Left lung (tissue), 14 donors: ENCODE data around the gene METTL25. TPM values are rescaled to one million over a fixed set of nuclear protein-coding genes. Genes with fewer than 3 reads are reported as not detected.

Experiments
- ATAC-seq: fragments of 200-7000 bp; cut with Tn5 transposase; one replicate; pipeline ENCODE4 v1.9.1; 2020; ENCODE audit warnings: moderate library complexity
- DNase-seq, 4 donors: peaks; one replicate each; pipeline ENCODE4 v3.0.0-alpha.2; 2013 to 2020
- H3K27ac ChIP-seq, 2 donors: fragments of 200-600 bp; sonication (generic) in 1 of 2; one replicate each; pipeline versions ENCODE4 v1.5.0 to v1.8.0; 2020 to 2021
- H3K27me3 ChIP-seq, 2 donors: fragments of 200-600 bp; sonication (generic) in 1 of 2; one replicate each; pipeline versions ENCODE4 v1.5.0 to v1.8.0; 2020 to 2021
- H3K36me3 ChIP-seq, 2 donors: fragments of 200-600 bp; sonication (generic) in 1 of 2; one replicate each; pipeline versions ENCODE4 v1.5.0 to v1.8.0; 2020 to 2021
- H3K4me1 ChIP-seq, 2 donors: fragments of 200-600 bp; one replicate each; pipeline ENCODE4 v1.8.0; 2021
- H3K4me3 ChIP-seq, 2 donors: fragments of 200-600 bp; sonication (generic) in 1 of 2; one replicate each; pipeline versions ENCODE4 v1.5.0 to v1.8.0; 2020 to 2021; ENCODE audit warnings: mild to moderate bottlenecking in 1 of 2
- H3K9me3 ChIP-seq, 2 donors: fragments of 200-600 bp; sonication (generic) in 1 of 2; one replicate each; pipeline versions ENCODE4 v1.5.0 to v1.8.0; 2020 to 2021
- CTCF ChIP-seq, 2 donors: fragments of 200-600 bp; sonication (generic) in 1 of 2; IDR thresholded peaks; one replicate each; pipeline versions ENCODE4 v1.5.0 to v1.8.0; 2021; ENCODE audit warnings: antibody characterized with exemption in 2 of 2
- intact Hi-C, 2 donors: fragments of 100-400 bp; cut with DNase I; formaldehyde crosslinking; loops; one replicate each; pipeline versions ENCODE4 v1.11.2 to v1.14.2; 2022
- long read RNA-seq, 12 donors: library from polyadenylated mRNA in 2 of 12; unstranded in 2 of 12; transcript quantifications; one replicate each; pipeline ENCODE4 v2.0.0 and lab custom pipeline, GENCODE V29; 2019 to 2026
- polyA plus RNA-seq, 6 donors: library from polyadenylated mRNA; unstranded; fragments of 120-200 nt; gene quantifications; one replicate each; pipeline ENCODE4 v1.2.1, GENCODE V29; 2013; ENCODE audit not compliant: insufficient read length in 6 of 6
- total RNA-seq, 2 donors: library from RNA; stranded (reverse); fragmentation: NEBNext Ultra II Directional; extraction: Animal tissue kit (Norgen Biotek cat#: 25700); gene quantifications; one replicate each; pipeline ENCODE4 v1.2.1, GENCODE V29; 2021
- donor health status: DM: no; HTN: yes; CAD: no.
- donor health status: DM: no; HTN: no; CAD: no.

Gene METTL25
- total RNA-seq (10 to 100 TPM; 10.8 to 13.0 TPM), polyA plus RNA-seq (10 to 100 TPM; 12.7 to 16.9 (median 14.8) TPM)
- long read RNA-seq, donor 1, partial matches to known transcripts: 0 of 1 reads
- long read RNA-seq, donor 1, other reads (novel, unspliced or antisense): 0 of 1 reads
- long read RNA-seq, donor 2, partial matches to known transcripts: 0 of 3 reads
- long read RNA-seq, donor 2, other reads (novel, unspliced or antisense): 0 of 3 reads
- long read RNA-seq, donor 3, partial matches to known transcripts: 0 of 4 reads
- long read RNA-seq, donor 3, other reads (novel, unspliced or antisense): 0 of 4 reads
- long read RNA-seq, donor 4, partial matches to known transcripts: 0 of 4 reads
- long read RNA-seq, donor 4, other reads (novel, unspliced or antisense): 2 of 4 reads
- long read RNA-seq, donor 5, partial matches to known transcripts: 10 of 12 reads
- long read RNA-seq, donor 5, other reads (novel, unspliced or antisense): 0 of 12 reads
- long read RNA-seq, donor 6, partial matches to known transcripts: 0 of 4 reads
- long read RNA-seq, donor 6, other reads (novel, unspliced or antisense): 0 of 4 reads
- long read RNA-seq, donor 7, partial matches to known transcripts: 9 of 9 reads
- long read RNA-seq, donor 7, other reads (novel, unspliced or antisense): 0 of 9 reads
- long read RNA-seq, donor 8, partial matches to known transcripts: 8 of 10 reads
- long read RNA-seq, donor 8, other reads (novel, unspliced or antisense): 0 of 10 reads
- long read RNA-seq, donor 9: 0 reads
- long read RNA-seq, donor 10, partial matches to known transcripts: 0 of 2 reads
- long read RNA-seq, donor 10, other reads (novel, unspliced or antisense): 1 of 2 reads
- long read RNA-seq, donor 11, partial matches to known transcripts: 6 of 9 reads
- long read RNA-seq, donor 11, other reads (novel, unspliced or antisense): 0 of 9 reads
- long read RNA-seq, donor 12, partial matches to known transcripts: 6 of 11 reads
- long read RNA-seq, donor 12, other reads (novel, unspliced or antisense): 0 of 11 reads

GRCh38 chr12:82358200-82359114 lies at the start of gene METTL25, which contains the start of gene CCDC59:
TSS of gene METTL25 (plus strand) at chr12:82358529. CDS start at chr12:82358566, 37 bp downstream.
TSS of gene CCDC59 (minus strand) at chr12:82358387. CDS start at chr12:82358376, 11 bp downstream.
- intact Hi-C loops: no loop called here
- ATAC-seq: peak; percentile 99

GRCh38 chr12:82314406-82314892 lies 43.9 kb upstream of the METTL25 start:
- Histone ChIP-seq H3K9me3 (peaks cover 0 to 4% of the 10 kb centered on the region in 2 donors), H3K27me3 (no peaks in the 10 kb centered on the region), H3K27ac (no peak overlapping the region), H3K4me3 (no peak overlapping the region), H3K36me3 (no peaks in the 10 kb centered on the region), H3K4me1 (no peaks in the 10 kb centered on the region)
- TF ChIP-seq CTCF (IDR thresholded peaks at IDR 0.05): no peak
- intact Hi-C loops: no loop called here
- peak in 3 of 4 donors; percentile 2 to 61 (median 44) for DNase-seq
- ATAC-seq: peak; percentile 75

More at GRCh38 chr12:82358200-82359114, at the start of gene METTL25, which contains the start of gene CCDC59:
- Histone ChIP-seq H3K36me3 (peaks cover 0 to 30% of the 10 kb centered on the region in 2 donors), H3K27ac (peak within 1 kb of the TSS; percentile 97), H3K27me3 (no peaks in the 10 kb centered on the region), H3K4me3 (peak within 1 kb of the TSS; percentile 80 to 86), H3K9me3 (peaks cover 0 to 3% of the 10 kb centered on the region in 2 donors), H3K4me1 (peaks cover 10 to 35% of the 10 kb centered on the region in 2 donors)
- peak; percentile 84 to 95 for TF ChIP-seq CTCF (IDR thresholded peaks at IDR 0.05)
- peak; percentile 97 to 99 (median 98) for DNase-seq

- Histone ChIP-seq H3K4me1 (no peaks in the 10 kb centered on the region), H3K36me3 (no peaks in the 10 kb centered on the region), H3K27ac (no peak overlapping the region), H3K9me3 (no peaks in the 10 kb centered on the region), H3K27me3 (no peaks in the 10 kb centered on the region), H3K4me3 (no peak overlapping the region)
- ATAC-seq: no peak
- no peak for DNase-seq
- intact Hi-C loops: no loop called here
- no peak for TF ChIP-seq CTCF (IDR thresholded peaks at IDR 0.05)
Measured at GRCh38 chr12:82319276-82319675, 39.1 kb upstream of the METTL25 start.

GRCh38 chr12:82325540-82326336 lies 32.6 kb upstream of the METTL25 start:
- Histone ChIP-seq H3K9me3 (no peaks in the 10 kb centered on the region), H3K27me3 (no peaks in the 10 kb centered on the region), H3K27ac (no peak overlapping the region), H3K36me3 (no peaks in the 10 kb centered on the region), H3K4me1 (no peaks in the 10 kb centered on the region), H3K4me3 (no peak overlapping the region)
- ATAC-seq (no peak), DNase-seq (no peak)
- intact Hi-C loops: loop anchor here in 1 of 2 donors (10.0 kb wide), 1 partner anchor 681 kb away; no protein-coding TSS in a partner anchor
- no peak for TF ChIP-seq CTCF (IDR thresholded peaks at IDR 0.05)
